ENCODE results near the gene EHBP1. TPM values are rescaled to one million over a fixed set of nuclear protein-coding genes. Genes with fewer than 3 reads are reported as not detected.

EHBP1 gene
- total and polyA plus RNA-seq, 4 donors = 59.2 to 108 (median 83.2) TPM

GRCh38 chr2:63044362-63045327 lies 339.1 kb downstream of the EHBP1 start:
- Histone ChIP-seq H3K36me3 (ENCODE audit: control insufficient read depth, insufficient read depth, low read length) (peaks cover 11% of the 10 kb centered on the region), H3K9me3 (ENCODE audit: control insufficient read depth, insufficient read depth, low read length) (no peaks in the 10 kb centered on the region), H3K27ac (ENCODE audit: low read depth, low read length) (no peak overlapping the region), H3K27me3 (ENCODE audit: control insufficient read depth, insufficient read depth, low read length) (peaks cover 62% of the 10 kb centered on the region), H3K4me3 (ENCODE audit: low read depth, low read length) (no peak overlapping the region), H3K4me1 (ENCODE audit: control insufficient read depth, insufficient read depth, low read length) (peaks cover 23% of the 10 kb centered on the region)
- WGBS (ENCODE audit: insufficient coverage) = 81% methylated on average over 22 of the region's 36 CpGs
- DNase-seq (ENCODE audit: low read depth in 4 of 6, low spot score in 6 of 6) = peak in 1 of 6 donors; percentile 59

- no peak overlapping the region for H3K4me3 ChIP-seq (ENCODE audit: low read depth, low read length)
- H3K9me3 ChIP-seq (ENCODE audit: control insufficient read depth, insufficient read depth, low read length) = no peaks in the 10 kb centered on the region
- H3K36me3 ChIP-seq (ENCODE audit: control insufficient read depth, insufficient read depth, low read length) = peaks cover 11% of the 10 kb centered on the region
- WGBS (ENCODE audit: insufficient coverage) = no CpG with 5 or more reads among the region's 7 CpGs
- no peak overlapping the region for H3K27ac ChIP-seq (ENCODE audit: low read depth, low read length)
- DNase-seq (ENCODE audit: low read depth in 4 of 6, low spot score in 6 of 6) = peak in 1 of 6 donors; percentile 50
- peaks cover 43% of the 10 kb centered on the region for H3K4me1 ChIP-seq (ENCODE audit: control insufficient read depth, insufficient read depth, low read length)
- H3K27me3 ChIP-seq (ENCODE audit: control insufficient read depth, insufficient read depth, low read length) = peaks cover 81% of the 10 kb centered on the region
Observed at GRCh38 chr2:63046552-63046951, 341.0 kb downstream of the EHBP1 start.

- peaks cover 85% of the 10 kb centered on the region for H3K27me3 ChIP-seq (ENCODE audit: control insufficient read depth, insufficient read depth, low read length)
- 24% methylated on average over 3 of the region's 8 CpGs for WGBS (ENCODE audit: insufficient coverage)
Observed at GRCh38 chr2:63046961-63047320, 341.4 kb downstream of the EHBP1 start.

GRCh38 chr2:63047321-63048279 lies 342.1 kb downstream of the EHBP1 start:
- no peaks in the 10 kb centered on the region for H3K9me3 ChIP-seq (ENCODE audit: control insufficient read depth, insufficient read depth, low read length)
- DNase-seq (ENCODE audit: low read depth in 4 of 6, low spot score in 6 of 6) = peak in 2 of 6 donors; percentile 21 to 68
- 10% methylated on average over 70 of the region's 71 CpGs for WGBS (ENCODE audit: insufficient coverage)

More at GRCh38 chr2:63046961-63047320, 341.4 kb downstream of the EHBP1 start:
- Histone ChIP-seq H3K4me1 (ENCODE audit: control insufficient read depth, insufficient read depth, low read length) (peaks cover 46% of the 10 kb centered on the region), H3K27ac (ENCODE audit: low read depth, low read length) (no peak overlapping the region), H3K9me3 (ENCODE audit: control insufficient read depth, insufficient read depth, low read length) (no peaks in the 10 kb centered on the region), H3K4me3 (ENCODE audit: low read depth, low read length) (no peak overlapping the region), H3K36me3 (ENCODE audit: control insufficient read depth, insufficient read depth, low read length) (peaks cover 11% of the 10 kb centered on the region)
- peak in 1 of 6 donors; percentile 57 for DNase-seq (ENCODE audit: low read depth in 4 of 6, low spot score in 6 of 6)

GRCh38 chr2:63048367-63049171 lies 343.1 kb downstream of the EHBP1 start:
- H3K4me1 ChIP-seq (ENCODE audit: control insufficient read depth, insufficient read depth, low read length) = peaks cover 62% of the 10 kb centered on the region
- no peak overlapping the region for H3K4me3 ChIP-seq (ENCODE audit: low read depth, low read length)
- H3K27ac ChIP-seq (ENCODE audit: low read depth, low read length) = no peak overlapping the region
- H3K9me3 ChIP-seq (ENCODE audit: control insufficient read depth, insufficient read depth, low read length) = no peaks in the 10 kb centered on the region
- WGBS (ENCODE audit: insufficient coverage) = 4% methylated on average over 50 of the region's 61 CpGs
- H3K27me3 ChIP-seq (ENCODE audit: control insufficient read depth, insufficient read depth, low read length) = peaks cover 97% of the 10 kb centered on the region
- peaks cover 11% of the 10 kb centered on the region for H3K36me3 ChIP-seq (ENCODE audit: control insufficient read depth, insufficient read depth, low read length)
- DNase-seq (ENCODE audit: low read depth in 4 of 6, low spot score in 6 of 6) = peak in 1 of 6 donors; percentile 57

More at GRCh38 chr2:63047321-63048279, 342.1 kb downstream of the EHBP1 start:
- Histone ChIP-seq H3K4me3 (ENCODE audit: low read depth, low read length) (no peak overlapping the region), H3K27me3 (ENCODE audit: control insufficient read depth, insufficient read depth, low read length) (peaks cover 91% of the 10 kb centered on the region), H3K4me1 (ENCODE audit: control insufficient read depth, insufficient read depth, low read length) (peaks cover 53% of the 10 kb centered on the region), H3K27ac (ENCODE audit: low read depth, low read length) (no peak overlapping the region), H3K36me3 (ENCODE audit: control insufficient read depth, insufficient read depth, low read length) (peaks cover 11% of the 10 kb centered on the region)

- peaks cover 99% of the 10 kb centered on the region for H3K27me3 ChIP-seq (ENCODE audit: control insufficient read depth, insufficient read depth, low read length)
- no peak overlapping the region for H3K4me3 ChIP-seq (ENCODE audit: low read depth, low read length)
- peaks cover 11% of the 10 kb centered on the region for H3K36me3 ChIP-seq (ENCODE audit: control insufficient read depth, insufficient read depth, low read length)
- 2% methylated on average over 27 of the region's 39 CpGs for WGBS (ENCODE audit: insufficient coverage)
- no peaks in the 10 kb centered on the region for H3K9me3 ChIP-seq (ENCODE audit: control insufficient read depth, insufficient read depth, low read length)
- H3K27ac ChIP-seq (ENCODE audit: low read depth, low read length) = no peak overlapping the region
- peak in 2 of 6 donors; percentile 51 to 72 for DNase-seq (ENCODE audit: low read depth in 4 of 6, low spot score in 6 of 6)
- H3K4me1 ChIP-seq (ENCODE audit: control insufficient read depth, insufficient read depth, low read length) = peaks cover 70% of the 10 kb centered on the region
Observed at GRCh38 chr2:63049211-63049969, 343.9 kb downstream of the EHBP1 start.

GRCh38 chr2:63049970-63050333 lies 344.4 kb downstream of the EHBP1 start:
- no peak overlapping the region for H3K27ac ChIP-seq (ENCODE audit: low read depth, low read length)
- H3K4me3 ChIP-seq (ENCODE audit: low read depth, low read length) = no peak overlapping the region
- H3K27me3 ChIP-seq (ENCODE audit: control insufficient read depth, insufficient read depth, low read length) = peaks cover 99% of the 10 kb centered on the region
- peak in 2 of 6 donors; percentile 28 to 65 for DNase-seq (ENCODE audit: low read depth in 4 of 6, low spot score in 6 of 6)
- peaks cover 74% of the 10 kb centered on the region for H3K4me1 ChIP-seq (ENCODE audit: control insufficient read depth, insufficient read depth, low read length)
- H3K9me3 ChIP-seq (ENCODE audit: control insufficient read depth, insufficient read depth, low read length) = no peaks in the 10 kb centered on the region
- H3K36me3 ChIP-seq (ENCODE audit: control insufficient read depth, insufficient read depth, low read length) = peaks cover 9% of the 10 kb centered on the region
- WGBS (ENCODE audit: insufficient coverage) = under 1% methylated on average over 30 of the region's 31 CpGs

- no peaks in the 10 kb centered on the region for H3K9me3 ChIP-seq (ENCODE audit: control insufficient read depth, insufficient read depth, low read length)
- H3K4me1 ChIP-seq (ENCODE audit: control insufficient read depth, insufficient read depth, low read length) = peaks cover 80% of the 10 kb centered on the region
- H3K4me3 ChIP-seq (ENCODE audit: low read depth, low read length) = peak within 1 kb of the TSS; percentile 29
- DNase-seq (ENCODE audit: low read depth in 4 of 6, low spot score in 6 of 6) = peak in 1 of 6 donors; percentile 88
- H3K36me3 ChIP-seq (ENCODE audit: control insufficient read depth, insufficient read depth, low read length) = peaks cover 7% of the 10 kb centered on the region
- WGBS (ENCODE audit: insufficient coverage) = under 1% methylated on average over 47 of the region's 73 CpGs
- no peak within 1 kb of the TSS for H3K27ac ChIP-seq (ENCODE audit: low read depth, low read length)
- peaks cover 100% of the 10 kb centered on the region for H3K27me3 ChIP-seq (ENCODE audit: control insufficient read depth, insufficient read depth, low read length)
Observed at GRCh38 chr2:63050334-63051041, 345.0 kb downstream of the EHBP1 start, which contains the start of gene OTX1. Gene OTX1, plus strand, starts transcription at chr2:63050830. Its CDS starts 2,161 bp downstream, at chr2:63052991.
